ENCODE measurements around the gene SH2D2A.

Gene SH2D2A

GRCh38 chr1:156795374-156795733, 21.3 kb downstream of the SH2D2A start:
- Histone ChIP-seq H3K9me3 (ENCODE audit: low read length) (no peaks in the 10 kb centered on the region), H3K36me3 (ENCODE audit: insufficient read depth, low read length) (peaks cover 93% of the 10 kb centered on the region), H3K9ac (ENCODE audit: low read length) (no peak overlapping the region), H2AFZ (ENCODE audit: low read length) (no peak overlapping the region), H3K4me2 (ENCODE audit: low read length) (no peak overlapping the region), H3K4me3 (ENCODE audit: low read depth, low read length, poor library complexity, severe bottlenecking) (no peak overlapping the region), H3K4me1 (ENCODE audit: insufficient read depth, low read length, severe bottlenecking) (peaks cover 8% of the 10 kb centered on the region), H4K20me1 (ENCODE audit: insufficient read depth, low read length) (no peaks in the 10 kb centered on the region), H3F3A (ENCODE audit: insufficient read depth, low read length) (no peaks in the 10 kb centered on the region), H3K27ac (ENCODE audit: low read depth, low read length, poor library complexity, severe bottlenecking) (no peak overlapping the region), H3K9me2 (ENCODE audit: low read depth, low read length) (no peaks in the 10 kb centered on the region), H3K27me3 (ENCODE audit: insufficient read depth, low read length) (no peaks in the 10 kb centered on the region), H3K79me2 (ENCODE audit: insufficient read depth, low read length) (no peaks in the 10 kb centered on the region)
- TF ChIP-seq CTCF (IDR thresholded peaks at IDR 0.05; ENCODE audit: low read length), result no peak
- no peak for TF ChIP-seq EZH2 (IDR thresholded peaks at IDR 0.05; ENCODE audit: borderline replicate concordance, low read length)

- Histone ChIP-seq H3F3A (ENCODE audit: insufficient read depth, low read length) (no peaks in the 10 kb centered on the region), H3K27ac (ENCODE audit: low read depth, low read length, poor library complexity, severe bottlenecking) (no peak overlapping the region), H3K4me1 (ENCODE audit: insufficient read depth, low read length, severe bottlenecking) (peaks cover 8% of the 10 kb centered on the region), H2AFZ (ENCODE audit: low read length) (no peak overlapping the region), H3K36me3 (ENCODE audit: insufficient read depth, low read length) (peaks cover 91% of the 10 kb centered on the region), H3K79me2 (ENCODE audit: insufficient read depth, low read length) (no peaks in the 10 kb centered on the region), H3K4me2 (ENCODE audit: low read length) (no peak overlapping the region), H3K9ac (ENCODE audit: low read length) (no peak overlapping the region), H3K4me3 (ENCODE audit: low read depth, low read length, poor library complexity, severe bottlenecking) (no peak overlapping the region), H3K9me3 (ENCODE audit: low read length) (no peaks in the 10 kb centered on the region), H4K20me1 (ENCODE audit: insufficient read depth, low read length) (no peaks in the 10 kb centered on the region), H3K27me3 (ENCODE audit: insufficient read depth, low read length) (no peaks in the 10 kb centered on the region), H3K9me2 (ENCODE audit: low read depth, low read length) (no peaks in the 10 kb centered on the region)
- TF ChIP-seq EZH2 (IDR thresholded peaks at IDR 0.05; ENCODE audit: borderline replicate concordance, low read length), result no peak
- no peak for TF ChIP-seq CTCF (IDR thresholded peaks at IDR 0.05; ENCODE audit: low read length)
Observed at GRCh38 chr1:156794506-156795373, 21.9 kb downstream of the SH2D2A start.

GRCh38 chr1:156789621-156790318, 26.9 kb downstream of the SH2D2A start:
- Histone ChIP-seq H3K9ac (ENCODE audit: low read length) (no peak overlapping the region), H3K4me2 (ENCODE audit: low read length) (no peak overlapping the region), H3K36me3 (ENCODE audit: insufficient read depth, low read length) (peaks cover 74% of the 10 kb centered on the region), H3K4me3 (ENCODE audit: low read depth, low read length, poor library complexity, severe bottlenecking) (no peak overlapping the region), H3K9me2 (ENCODE audit: low read depth, low read length) (no peaks in the 10 kb centered on the region), H4K20me1 (ENCODE audit: insufficient read depth, low read length) (no peaks in the 10 kb centered on the region), H3F3A (ENCODE audit: insufficient read depth, low read length) (no peaks in the 10 kb centered on the region), H3K79me2 (ENCODE audit: insufficient read depth, low read length) (no peaks in the 10 kb centered on the region), H2AFZ (ENCODE audit: low read length) (no peak overlapping the region), H3K9me3 (ENCODE audit: low read length) (no peaks in the 10 kb centered on the region), H3K27ac (ENCODE audit: low read depth, low read length, poor library complexity, severe bottlenecking) (no peak overlapping the region), H3K4me1 (ENCODE audit: insufficient read depth, low read length, severe bottlenecking) (no peaks in the 10 kb centered on the region), H3K27me3 (ENCODE audit: insufficient read depth, low read length) (no peaks in the 10 kb centered on the region)
- TF ChIP-seq CTCF (IDR thresholded peaks at IDR 0.05; ENCODE audit: low read length) (no peak), EZH2 (IDR thresholded peaks at IDR 0.05; ENCODE audit: borderline replicate concordance, low read length) (no peak)
